Lung (tissue), 12 donors: ENCODE data around the gene SV2B. TPM values are rescaled to one million over a fixed set of nuclear protein-coding genes. Genes with fewer than 3 reads are reported as not detected.

Experiments used
- ATAC-seq: fragments of 200-7000 bp; cut with Tn5 transposase; one replicate; pipeline ENCODE4 v1.9.1; 2020; ENCODE audit warnings: moderate number of reproducible peaks; ENCODE audit not compliant: insufficient read depth, low FRiP score
- DNase-seq, 3 donors: peaks; one replicate each; pipeline ENCODE4 v3.0.0-alpha.2; 2013 to 2017
- H3K27ac ChIP-seq, 2 donors: one replicate each; pipeline ENCODE4 v1.5.1; 2013; ENCODE audit warnings: mild to moderate bottlenecking in 2 of 2, moderate library complexity in 2 of 2, control low read depth in 1 of 2, inconsistent platforms in 1 of 2, low read depth in 1 of 2, low read length in 1 of 2
- H3K27me3 ChIP-seq, 3 donors: one replicate each; pipeline ENCODE4 v1.5.1; 2013; ENCODE audit warnings: low read length in 2 of 3; ENCODE audit not compliant: control insufficient read depth in 3 of 3, insufficient read depth in 3 of 3
- H3K36me3 ChIP-seq, 4 donors: one replicate each; pipeline ENCODE4 v1.5.1; 2013; ENCODE audit warnings: low read length in 4 of 4, mild to moderate bottlenecking in 1 of 4, moderate library complexity in 1 of 4; ENCODE audit not compliant: control insufficient read depth in 4 of 4, insufficient read depth in 4 of 4
- H3K4me1 ChIP-seq, 5 donors: one replicate each; pipeline ENCODE4 v1.5.1; 2013; ENCODE audit warnings: low read length in 5 of 5, mild to moderate bottlenecking in 2 of 5, moderate library complexity in 1 of 5; ENCODE audit not compliant: control insufficient read depth in 5 of 5, insufficient read depth in 5 of 5
- H3K4me3 ChIP-seq: one replicate; pipeline ENCODE4 v1.5.1; 2013; ENCODE audit warnings: mild to moderate bottlenecking, control low read depth, moderate library complexity
- H3K9ac ChIP-seq, 2 donors: one replicate each; pipeline ENCODE4 v1.5.1; 2013; ENCODE audit warnings: low read length in 2 of 2, control low read depth in 1 of 2; ENCODE audit not compliant: insufficient read depth in 1 of 2
- H3K9me3 ChIP-seq, 4 donors: one replicate each; pipeline ENCODE4 v1.5.1; 2013; ENCODE audit warnings: low read length in 3 of 4, mild to moderate bottlenecking in 1 of 4, moderate library complexity in 1 of 4; ENCODE audit not compliant: control insufficient read depth in 4 of 4, insufficient read depth in 3 of 4
- CTCF ChIP-seq: IDR thresholded peaks from 2 replicates; pipeline ENCODE4 v1.5.1; 2012; ENCODE audit warnings: mild to moderate bottlenecking; ENCODE audit errors: control extremely low read depth, extremely low read depth
- WGBS, 2 donors: extraction: QIAGEN DNeasy Blood & Tissue Kit; methylation state at CpG; one replicate each; pipeline ENCODE4 v1.1.7; 2013; 5-methylcytosine and 5-hydroxymethylcytosine counted together
- polyA plus RNA-seq, 2 donors: library from polyadenylated mRNA; stranded (reverse); fragments of 200-250 nt; gene quantifications; one replicate each; pipeline ENCODE4 v1.2.1, GENCODE V29; 2013
- total RNA-seq, 2 donors: library from RNA; depleted of rRNA in 1 of 2; stranded (reverse); fragments of >200 nt in 1 of 2; gene quantifications; one replicate each; pipeline ENCODE4 v1.2.1, GENCODE V29; 2014 to 2021
- donor health status: control.
- donor health status: control.
- donor health status: Bipolar disorder and iron deficiency.
- donor health status: healthy.
- donor health status: DM: yes; HTN: yes; CAD: no.

Gene SV2B
- total and polyA plus RNA-seq, 4 donors = 0.12 to 2.8 (median 0.90) TPM

- peaks cover 0 to 3% (median 0%) of the 10 kb centered on the region in 4 donors for H3K9me3 ChIP-seq
- no peaks in the 10 kb centered on the region for H3K4me1 ChIP-seq
- DNase-seq = no peak
- peaks cover 0 to 7% (median 4%) of the 10 kb centered on the region in 3 donors for H3K27me3 ChIP-seq
- no peak overlapping the region for H3K9ac ChIP-seq
- TF ChIP-seq CTCF = no peak
- no peaks in the 10 kb centered on the region for H3K36me3 ChIP-seq
- no peak overlapping the region for H3K4me3 ChIP-seq
- no peak for ATAC-seq
- no peak overlapping the region for H3K27ac ChIP-seq
- 71 to 93% methylated on average over 5 of the region's 5 CpGs for WGBS, 2 donors
Observed at GRCh38 chr15:91294795-91295194, 194.7 kb downstream of the SV2B start.

GRCh38 chr15:91298101-91298500 is 198.0 kb downstream of the SV2B start:
- Histone ChIP-seq H3K9ac (no peak overlapping the region), H3K27ac (no peak overlapping the region), H3K4me1 (peaks cover 0 to 5% (median 0%) of the 10 kb centered on the region in 5 donors), H3K27me3 (peaks cover 0 to 9% (median 7%) of the 10 kb centered on the region in 3 donors), H3K9me3 (peaks cover 0 to 3% (median 0%) of the 10 kb centered on the region in 4 donors), H3K36me3 (no peaks in the 10 kb centered on the region), H3K4me3 (no peak overlapping the region)
- WGBS, 2 donors = 87 to 94% methylated on average over 6 of the region's 6 CpGs
- DNase-seq (no peak), ATAC-seq (no peak)
- no peak for TF ChIP-seq CTCF

GRCh38 chr15:91302588-91303439 is 202.8 kb downstream of the SV2B start:
- DNase-seq (peak; percentile 49 to 84 (median 79)), ATAC-seq (peak; percentile 87)
- 21 to 23% methylated on average over 11 of the region's 11 CpGs for WGBS, 2 donors

More at GRCh38 chr15:91302588-91303439, 202.8 kb downstream of the SV2B start:
- H3K27me3 ChIP-seq = peaks cover 0 to 19% (median 11%) of the 10 kb centered on the region in 3 donors
- H3K9ac ChIP-seq = no peak overlapping the region
- no peaks in the 10 kb centered on the region for H3K9me3 ChIP-seq
- H3K4me3 ChIP-seq = no peak overlapping the region
- TF ChIP-seq CTCF = peak; percentile 68
- H3K4me1 ChIP-seq = peaks cover 0 to 6% (median 0%) of the 10 kb centered on the region in 5 donors
- no peaks in the 10 kb centered on the region for H3K36me3 ChIP-seq
- H3K27ac ChIP-seq = no peak overlapping the region
